Measurements from ENCODE around the gene INSYN2B.

INSYN2B gene

DNA sequence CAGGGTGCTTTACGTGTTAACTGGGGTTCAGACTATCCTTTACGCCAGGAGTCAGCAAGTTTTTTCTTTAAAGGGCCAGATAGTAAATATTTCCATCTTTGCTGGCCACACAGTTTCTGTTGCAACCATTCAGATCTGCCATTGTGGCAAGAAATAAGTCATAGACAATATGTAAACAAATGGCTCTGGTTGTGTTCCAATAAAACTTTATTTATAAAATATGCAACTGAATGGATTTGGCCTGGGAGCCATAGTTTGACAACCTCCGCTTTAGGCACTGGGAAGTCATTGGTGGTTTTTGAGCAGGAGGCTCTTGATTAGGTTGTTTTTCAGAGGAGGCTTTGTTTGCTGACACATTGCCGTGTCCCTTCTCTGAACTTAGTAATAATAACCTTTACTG, 90.7 kb downstream of the INSYN2B start:
- Histone ChIP-seq H3K4me2 (ENCODE audit: low read length) (no peak overlapping the region), H3K27me3 (ENCODE audit: low read depth, low read length) (no peaks in the 10 kb centered on the region), H3K4me3 (ENCODE audit: low read length) (no peak overlapping the region), H3K79me2 (ENCODE audit: low read length) (no peaks in the 10 kb centered on the region), H3K9ac (ENCODE audit: low read length) (no peak overlapping the region), H3K36me3 (replicated peaks; ENCODE audit: low read depth, low read length) (peaks cover 5% of the 10 kb centered on the region), H3K4me1 (ENCODE audit: low read length) (peaks cover 19% of the 10 kb centered on the region), H3K27ac (ENCODE audit: low read length) (no peak overlapping the region), H3K9me3 (ENCODE audit: insufficient read depth, low read length) (no peaks in the 10 kb centered on the region), H4K20me1 (ENCODE audit: insufficient read depth, low read length) (peaks cover 11% of the 10 kb centered on the region; the same call in 1 of the 2 replicates), H2AFZ (ENCODE audit: low read depth, low read length) (no peak overlapping the region)
- TF ChIP-seq, protein P1, sequence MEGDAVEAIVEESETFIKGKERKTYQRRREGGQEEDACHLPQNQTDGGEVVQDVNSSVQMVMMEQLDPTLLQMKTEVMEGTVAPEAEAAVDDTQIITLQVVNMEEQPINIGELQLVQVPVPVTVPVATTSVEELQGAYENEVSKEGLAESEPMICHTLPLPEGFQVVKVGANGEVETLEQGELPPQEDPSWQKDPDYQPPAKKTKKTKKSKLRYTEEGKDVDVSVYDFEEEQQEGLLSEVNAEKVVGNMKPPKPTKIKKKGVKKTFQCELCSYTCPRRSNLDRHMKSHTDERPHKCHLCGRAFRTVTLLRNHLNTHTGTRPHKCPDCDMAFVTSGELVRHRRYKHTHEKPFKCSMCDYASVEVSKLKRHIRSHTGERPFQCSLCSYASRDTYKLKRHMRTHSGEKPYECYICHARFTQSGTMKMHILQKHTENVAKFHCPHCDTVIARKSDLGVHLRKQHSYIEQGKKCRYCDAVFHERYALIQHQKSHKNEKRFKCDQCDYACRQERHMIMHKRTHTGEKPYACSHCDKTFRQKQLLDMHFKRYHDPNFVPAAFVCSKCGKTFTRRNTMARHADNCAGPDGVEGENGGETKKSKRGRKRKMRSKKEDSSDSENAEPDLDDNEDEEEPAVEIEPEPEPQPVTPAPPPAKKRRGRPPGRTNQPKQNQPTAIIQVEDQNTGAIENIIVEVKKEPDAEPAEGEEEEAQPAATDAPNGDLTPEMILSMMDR (IDR thresholded peaks at IDR 0.05; ENCODE audit: low read depth, low read length) = no peak
- no peak for TF ChIP-seq EZH2phosphoT487 (IDR thresholded peaks at IDR 0.05; ENCODE audit: low read depth)

DNA sequence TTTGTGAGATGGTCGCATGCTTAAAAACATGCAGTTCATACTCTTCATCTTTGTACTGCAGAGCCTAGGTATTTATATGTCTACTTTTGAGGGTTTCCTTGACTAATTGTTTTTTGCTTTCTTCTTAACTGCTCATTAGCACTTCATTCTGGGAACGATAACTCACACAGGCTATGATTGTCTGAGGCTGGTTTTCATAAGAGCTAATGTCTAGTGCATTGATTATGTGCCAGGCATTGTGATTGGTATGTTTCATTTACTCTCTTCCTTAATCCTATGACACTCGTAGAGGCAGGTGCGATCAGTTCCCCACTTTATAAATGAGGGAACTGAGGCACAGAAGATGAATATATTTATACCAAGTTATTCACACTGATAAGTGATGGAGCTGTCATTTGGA, 93.6 kb downstream of the INSYN2B start:
- Histone ChIP-seq H3K4me3 (ENCODE audit: low read length) (no peak overlapping the region), H3K36me3 (replicated peaks; ENCODE audit: low read depth, low read length) (peaks cover 3% of the 10 kb centered on the region), H4K20me1 (ENCODE audit: insufficient read depth, low read length) (peaks cover 10% of the 10 kb centered on the region; the same call in 1 of the 2 replicates), H3K79me2 (ENCODE audit: low read length) (no peaks in the 10 kb centered on the region), H3K9me3 (ENCODE audit: insufficient read depth, low read length) (no peaks in the 10 kb centered on the region), H3K9ac (ENCODE audit: low read length) (no peak overlapping the region), H3K4me2 (ENCODE audit: low read length) (no peak overlapping the region), H3K4me1 (ENCODE audit: low read length) (peaks cover 7% of the 10 kb centered on the region), H2AFZ (ENCODE audit: low read depth, low read length) (no peak overlapping the region), H3K27me3 (ENCODE audit: low read depth, low read length) (no peaks in the 10 kb centered on the region), H3K27ac (ENCODE audit: low read length) (no peak overlapping the region)
- TF ChIP-seq, protein P1 (IDR thresholded peaks at IDR 0.05; ENCODE audit: low read depth, low read length) = no peak

DNA sequence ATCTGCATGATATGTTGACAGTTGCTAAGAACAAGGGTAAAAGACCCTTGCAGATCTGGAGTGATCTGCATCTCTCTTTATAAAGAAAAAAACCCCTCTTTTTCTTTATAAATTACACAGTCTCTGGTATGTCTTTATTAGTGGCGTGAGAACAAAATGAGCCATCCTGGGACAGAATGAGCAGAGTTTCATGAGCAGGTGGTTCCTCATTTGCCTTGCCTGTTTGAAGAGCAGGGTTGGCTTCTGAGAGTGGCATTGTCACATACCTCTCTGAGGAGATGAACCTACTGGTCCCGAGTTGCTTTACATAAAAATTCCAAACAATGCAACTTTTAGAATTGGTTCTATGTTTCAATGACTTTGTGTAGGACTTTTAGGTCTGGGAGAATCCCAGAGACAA, 94.3 kb downstream of the INSYN2B start:
- no peak overlapping the region for H2AFZ ChIP-seq (ENCODE audit: low read depth, low read length)
- H3K9me3 ChIP-seq (ENCODE audit: insufficient read depth, low read length) = no peaks in the 10 kb centered on the region
- no peak overlapping the region for H3K9ac ChIP-seq (ENCODE audit: low read length)
- no peaks in the 10 kb centered on the region for H3K27me3 ChIP-seq (ENCODE audit: low read depth, low read length)
- H3K36me3 ChIP-seq (replicated peaks; ENCODE audit: low read depth, low read length) = peaks cover 3% of the 10 kb centered on the region
- peaks cover 7% of the 10 kb centered on the region for H3K4me1 ChIP-seq (ENCODE audit: low read length)
- no peak overlapping the region for H3K27ac ChIP-seq (ENCODE audit: low read length)
- H3K4me2 ChIP-seq (ENCODE audit: low read length) = no peak overlapping the region
- TF ChIP-seq EZH2phosphoT487 (IDR thresholded peaks at IDR 0.05; ENCODE audit: low read depth) = no peak
- TF ChIP-seq, protein P1 (IDR thresholded peaks at IDR 0.05; ENCODE audit: low read depth, low read length) = no peak
- no peak overlapping the region for H3K4me3 ChIP-seq (ENCODE audit: low read length)
- H4K20me1 ChIP-seq (ENCODE audit: insufficient read depth, low read length) = peaks cover 8% of the 10 kb centered on the region; the same call in 1 of the 2 replicates
- H3K79me2 ChIP-seq (ENCODE audit: low read length) = no peaks in the 10 kb centered on the region

DNA sequence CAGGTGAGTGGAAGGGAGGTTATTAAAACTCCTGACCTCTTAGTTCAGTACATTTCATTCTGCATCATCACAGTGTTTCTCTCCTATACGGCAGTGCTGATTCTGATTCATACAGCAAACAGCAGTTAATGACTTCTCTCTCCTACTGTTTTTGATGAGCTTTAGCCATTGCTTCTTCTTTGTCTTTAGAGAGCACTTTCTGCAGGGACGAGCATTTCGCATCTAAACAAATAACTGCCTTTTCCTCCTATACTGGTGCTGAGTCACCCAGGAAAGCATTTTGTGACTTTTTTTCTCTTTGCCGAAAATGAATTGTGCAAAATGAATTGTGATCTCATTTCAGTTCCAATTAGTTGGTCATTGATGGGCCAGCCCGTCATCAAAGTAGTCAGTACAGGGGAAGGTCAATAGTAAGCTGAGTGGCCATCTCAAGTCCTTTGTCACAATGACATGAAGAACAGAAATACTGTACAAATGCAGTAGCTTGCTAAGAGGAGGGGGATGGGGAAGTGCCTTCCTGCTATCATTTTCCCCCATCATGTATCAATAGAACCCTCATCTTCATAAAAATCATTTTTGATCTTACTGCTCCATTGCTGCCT, 98.5 kb downstream of the INSYN2B start:
- no peak overlapping the region for H3K4me2 ChIP-seq (ENCODE audit: low read length)
- peaks cover 7% of the 10 kb centered on the region for H3K4me1 ChIP-seq (ENCODE audit: low read length)

More for the DNA sequence above, 98.5 kb downstream of the INSYN2B start:
- H2AFZ ChIP-seq (ENCODE audit: low read depth, low read length) = no peak overlapping the region
- no peak overlapping the region for H3K27ac ChIP-seq (ENCODE audit: low read length)
- H3K79me2 ChIP-seq (ENCODE audit: low read length) = no peaks in the 10 kb centered on the region
- peaks cover 16% of the 10 kb centered on the region; the same call in 1 of the 2 replicates for H4K20me1 ChIP-seq (ENCODE audit: insufficient read depth, low read length)
- H3K9ac ChIP-seq (ENCODE audit: low read length) = no peak overlapping the region
- H3K4me3 ChIP-seq (ENCODE audit: low read length) = no peak overlapping the region
- TF ChIP-seq EZH2phosphoT487 (IDR thresholded peaks at IDR 0.05; ENCODE audit: low read depth) = no peak
- TF ChIP-seq, protein P1 (IDR thresholded peaks at IDR 0.05; ENCODE audit: low read depth, low read length) = no peak
- H3K9me3 ChIP-seq (ENCODE audit: insufficient read depth, low read length) = no peaks in the 10 kb centered on the region
- H3K36me3 ChIP-seq (replicated peaks; ENCODE audit: low read depth, low read length) = peaks cover 3% of the 10 kb centered on the region
- H3K27me3 ChIP-seq (ENCODE audit: low read depth, low read length) = no peaks in the 10 kb centered on the region
